Measurements from ENCODE around the gene ARHGEF28. TPM values are rescaled to one million over a fixed set of nuclear protein-coding genes. Genes with fewer than 3 reads are reported as not detected.

ARHGEF28 gene
- total and polyA plus RNA-seq, 2 donors (not counting 1 experiment from before 2014, with no cell fraction given): not detected

DNA sequence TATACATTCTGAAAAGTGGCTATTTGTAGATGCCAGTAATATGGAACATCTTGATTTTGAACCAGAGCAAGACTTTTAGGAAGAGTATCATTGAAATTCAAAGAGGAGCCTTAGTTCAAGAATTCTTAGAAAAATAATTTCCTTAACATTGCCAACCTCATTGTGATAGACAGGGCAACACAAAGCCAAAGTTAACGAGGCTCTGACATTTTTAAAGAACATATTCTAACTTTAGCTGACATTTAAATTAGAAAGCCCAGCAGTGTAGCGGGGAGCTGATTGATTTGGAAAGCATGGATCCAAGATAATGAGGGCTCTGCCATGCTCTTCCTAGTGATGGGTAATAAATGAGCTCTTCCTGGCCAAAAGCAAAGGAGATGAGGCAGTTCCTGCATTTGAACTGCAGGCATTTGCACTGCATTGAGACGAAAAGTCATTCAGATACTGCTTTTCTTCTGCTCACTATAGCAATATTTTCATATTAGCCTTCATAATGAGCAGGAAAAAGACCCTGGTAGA lies 325.0 kb downstream of the ARHGEF28 start:
- Mint-ChIP-seq H3K9me3 (ENCODE audit: insufficient read depth) (no peaks in the 10 kb centered on the region), H3K27me3 (peaks cover 8% of the 10 kb centered on the region), H3K27ac (no peak overlapping the region), H3K4me1 (no peaks in the 10 kb centered on the region), H3K4me3 (no peak overlapping the region)
- CTCF ChIA-PET: interaction anchor here (1.3 kb wide), 1 partner anchor 12 kb away, joined by 4 read pairs; no protein-coding TSS in a partner anchor
- no peak overlapping the region for H3K4me3 ChIP-seq (ENCODE audit: control extremely low read depth in 1 of 5, extremely low read depth in 1 of 5, insufficient read depth in 1 of 5, low read depth in 2 of 5, low read length in 4 of 5)
- H3K9ac ChIP-seq (ENCODE audit: low read length): no peak overlapping the region
- DNase-seq: no peak
- ATAC-seq (ENCODE audit: low read depth): no peak
- no peaks in the 10 kb centered on the region for H3K27me3 ChIP-seq (replicated peaks in 1 of 4; ENCODE audit: control extremely low read depth in 1 of 4, control insufficient read depth in 3 of 4, insufficient read depth in 4 of 4, low read length in 3 of 4)
- no peak overlapping the region for H2AFZ ChIP-seq (ENCODE audit: insufficient read depth, low read depth, low read length, poor library complexity, severe bottlenecking)
- no peaks in the 10 kb centered on the region for H3K79me2 ChIP-seq (ENCODE audit: control insufficient read depth, insufficient read depth, low read length)
- H3K4me2 ChIP-seq (replicated peaks; ENCODE audit: low read depth, low read length, poor library complexity, severe bottlenecking): no peak overlapping the region
- intact Hi-C loops (cut with micrococcal nuclease): no loop called here
- no peaks in the 10 kb centered on the region for H3K36me3 ChIP-seq (replicated peaks in 1 of 2; ENCODE audit: control extremely low read depth in 1 of 2, control insufficient read depth in 1 of 2, extremely low read depth in 1 of 2, insufficient read depth in 2 of 2, low read length in 1 of 2)
- POLR2A ChIA-PET: no interaction called here
- no peaks in the 10 kb centered on the region for H4K20me1 ChIP-seq (ENCODE audit: control insufficient read depth, insufficient read depth, low read length, poor library complexity, severe bottlenecking)
- no peaks in the 10 kb centered on the region for H3K4me1 ChIP-seq (ENCODE audit: control insufficient read depth in 2 of 2, insufficient read depth in 2 of 2, low read length in 2 of 2)
- H3K9me3 ChIP-seq (ENCODE audit: control extremely low read depth in 1 of 3, control insufficient read depth in 2 of 3, insufficient read depth in 1 of 3, low read length in 2 of 3): no peaks in the 10 kb centered on the region
- no peak overlapping the region for H3K27ac ChIP-seq (ENCODE audit: low read length in 2 of 2)
- no peak for TF ChIP-seq CTCF (IDR thresholded peaks at IDR 0.05)
- TF ChIP-seq EZH2 (IDR thresholded peaks at IDR 0.05; ENCODE audit: borderline replicate concordance, insufficient read depth, low read depth, low read length, poor library complexity, severe bottlenecking): no peak
- 100% methylated on average over 1 of the region's 3 CpGs for WGBS (ENCODE audit: insufficient coverage)

GRCh38 chr5:73952872-73953271 lies 326.9 kb downstream of the ARHGEF28 start:
- Histone ChIP-seq H4K20me1 (ENCODE audit: control insufficient read depth, insufficient read depth, low read length, poor library complexity, severe bottlenecking) (no peaks in the 10 kb centered on the region), H3K9ac (ENCODE audit: low read length) (no peak overlapping the region), H3K4me3 (ENCODE audit: control extremely low read depth in 1 of 5, extremely low read depth in 1 of 5, insufficient read depth in 1 of 5, low read depth in 2 of 5, low read length in 4 of 5) (no peak overlapping the region), H3K9me3 (ENCODE audit: control extremely low read depth in 1 of 3, control insufficient read depth in 2 of 3, insufficient read depth in 1 of 3, low read length in 2 of 3) (no peaks in the 10 kb centered on the region), H3K4me1 (ENCODE audit: control insufficient read depth in 2 of 2, insufficient read depth in 2 of 2, low read length in 2 of 2) (no peaks in the 10 kb centered on the region), H2AFZ (ENCODE audit: insufficient read depth, low read depth, low read length, poor library complexity, severe bottlenecking) (no peak overlapping the region), H3K27me3 (replicated peaks in 1 of 4; ENCODE audit: control extremely low read depth in 1 of 4, control insufficient read depth in 3 of 4, insufficient read depth in 4 of 4, low read length in 3 of 4) (no peaks in the 10 kb centered on the region), H3K27ac (ENCODE audit: low read length in 2 of 2) (no peak overlapping the region), H3K79me2 (ENCODE audit: control insufficient read depth, insufficient read depth, low read length) (no peaks in the 10 kb centered on the region), H3K4me2 (replicated peaks; ENCODE audit: low read depth, low read length, poor library complexity, severe bottlenecking) (no peak overlapping the region), H3K36me3 (replicated peaks in 1 of 2; ENCODE audit: control extremely low read depth in 1 of 2, control insufficient read depth in 1 of 2, extremely low read depth in 1 of 2, insufficient read depth in 2 of 2, low read length in 1 of 2) (no peaks in the 10 kb centered on the region)
- H3K9me3 Mint-ChIP-seq (ENCODE audit: insufficient read depth): no peaks in the 10 kb centered on the region
- ATAC-seq (ENCODE audit: low read depth) (no peak), DNase-seq (no peak)
- no peaks in the 10 kb centered on the region for H3K4me1 Mint-ChIP-seq
- H3K27me3 Mint-ChIP-seq: peaks cover 8% of the 10 kb centered on the region
- 85% methylated on average over 3 of the region's 3 CpGs for WGBS (ENCODE audit: insufficient coverage)
- H3K4me3 Mint-ChIP-seq: no peak overlapping the region
- ChIA-PET CTCF (no interaction called here), POLR2A (no interaction called here)
- intact Hi-C loops (cut with micrococcal nuclease): no loop called here
- TF ChIP-seq EZH2 (IDR thresholded peaks at IDR 0.05; ENCODE audit: borderline replicate concordance, insufficient read depth, low read depth, low read length, poor library complexity, severe bottlenecking) (no peak), CTCF (IDR thresholded peaks at IDR 0.05) (no peak)
- H3K27ac Mint-ChIP-seq: no peak overlapping the region

Measured in B cell (primary cell).